Measurements from ENCODE around the gene FUZ. TPM values are rescaled to one million over a fixed set of nuclear protein-coding genes. Genes with fewer than 3 reads are reported as not detected.
A peak's percentile ranks its signal among the peaks of the same experiment; 100 is the strongest.

FUZ gene
- polyA plus RNA-seq, 4 donors: 4.1 to 21.0 (median 10.0) TPM

- Histone ChIP-seq H3K4me1 (ENCODE audit: control insufficient read depth in 3 of 3, insufficient read depth in 2 of 3, low read depth in 1 of 3, low read length in 2 of 3) (peaks cover 0 to 7% (median 0%) of the 10 kb centered on the region in 3 donors), H3K27ac (ENCODE audit: low read depth in 1 of 3, low read length in 2 of 3) (no peak overlapping the region), H3K9me3 (ENCODE audit: control insufficient read depth in 2 of 2, insufficient read depth in 1 of 2, low read depth in 1 of 2, low read length in 1 of 2) (peaks cover 0 to 10% of the 10 kb centered on the region in 2 donors), H3K4me3 (ENCODE audit: low read depth in 1 of 3, low read length in 3 of 3) (no peak overlapping the region), H3K27me3 (ENCODE audit: control insufficient read depth in 3 of 3, insufficient read depth in 3 of 3, low read length in 3 of 3) (no peaks in the 10 kb centered on the region), H3K36me3 (ENCODE audit: control insufficient read depth in 3 of 3, insufficient read depth in 2 of 3, low read depth in 1 of 3, low read length in 3 of 3) (peaks cover 10 to 58% (median 11%) of the 10 kb centered on the region in 3 donors)
- no peak for FAIRE-seq
- WGBS, 3 donors: 90 to 99% (median 98%) methylated on average over 6 to 7 of the region's 7 CpGs
- no peak for DNase-seq
These were observed 31.7 kb downstream of the FUZ start for GRCh38 chr19:49781394-49781793.

- Histone ChIP-seq H3K4me1 (ENCODE audit: control insufficient read depth in 3 of 3, insufficient read depth in 2 of 3, low read depth in 1 of 3, low read length in 2 of 3) (peaks cover 0 to 7% (median 0%) of the 10 kb centered on the region in 3 donors), H3K4me3 (ENCODE audit: low read depth in 1 of 3, low read length in 3 of 3) (no peak overlapping the region), H3K36me3 (ENCODE audit: control insufficient read depth in 3 of 3, insufficient read depth in 2 of 3, low read depth in 1 of 3, low read length in 3 of 3) (peaks cover 10 to 58% (median 11%) of the 10 kb centered on the region in 3 donors), H3K27me3 (ENCODE audit: control insufficient read depth in 3 of 3, insufficient read depth in 3 of 3, low read length in 3 of 3) (no peaks in the 10 kb centered on the region), H3K27ac (ENCODE audit: low read depth in 1 of 3, low read length in 2 of 3) (no peak overlapping the region), H3K9me3 (ENCODE audit: control insufficient read depth in 2 of 2, insufficient read depth in 1 of 2, low read depth in 1 of 2, low read length in 1 of 2) (peaks cover 0 to 10% of the 10 kb centered on the region in 2 donors)
- DNase-seq (no peak), FAIRE-seq (no peak)
- WGBS, 3 donors: 88 to 95% (median 92%) methylated on average over 8 of the region's 8 CpGs
These were observed 32.2 kb downstream of the FUZ start for GRCh38 chr19:49780861-49781260.

GRCh38 chr19:49779731-49780555 is 33.1 kb downstream of the FUZ start:
- Histone ChIP-seq H3K27me3 (ENCODE audit: control insufficient read depth in 3 of 3, insufficient read depth in 3 of 3, low read length in 3 of 3) (no peaks in the 10 kb centered on the region), H3K4me1 (ENCODE audit: control insufficient read depth in 3 of 3, insufficient read depth in 2 of 3, low read depth in 1 of 3, low read length in 2 of 3) (peaks cover 0 to 7% (median 0%) of the 10 kb centered on the region in 3 donors), H3K9me3 (ENCODE audit: control insufficient read depth in 2 of 2, insufficient read depth in 1 of 2, low read depth in 1 of 2, low read length in 1 of 2) (peaks cover 0 to 10% of the 10 kb centered on the region in 2 donors), H3K27ac (ENCODE audit: low read depth in 1 of 3, low read length in 2 of 3) (no peak overlapping the region), H3K36me3 (ENCODE audit: control insufficient read depth in 3 of 3, insufficient read depth in 2 of 3, low read depth in 1 of 3, low read length in 3 of 3) (peaks cover 6 to 55% (median 8%) of the 10 kb centered on the region in 3 donors), H3K4me3 (ENCODE audit: low read depth in 1 of 3, low read length in 3 of 3) (no peak overlapping the region)
- DNase-seq (no peak), FAIRE-seq (no peak)
- 82 to 91% (median 89%) methylated on average over 11 of the region's 11 CpGs for WGBS, 3 donors

- Histone ChIP-seq H3K4me3 (ENCODE audit: low read depth in 1 of 3, low read length in 3 of 3) (no peak overlapping the region), H3K27ac (ENCODE audit: low read depth in 1 of 3, low read length in 2 of 3) (no peak overlapping the region), H3K27me3 (ENCODE audit: control insufficient read depth in 3 of 3, insufficient read depth in 3 of 3, low read length in 3 of 3) (no peaks in the 10 kb centered on the region), H3K9me3 (ENCODE audit: control insufficient read depth in 2 of 2, insufficient read depth in 1 of 2, low read depth in 1 of 2, low read length in 1 of 2) (no peaks in the 10 kb centered on the region), H3K36me3 (ENCODE audit: control insufficient read depth in 3 of 3, insufficient read depth in 2 of 3, low read depth in 1 of 3, low read length in 3 of 3) (peaks cover 0 to 46% (median 2%) of the 10 kb centered on the region in 3 donors), H3K4me1 (ENCODE audit: control insufficient read depth in 3 of 3, insufficient read depth in 2 of 3, low read depth in 1 of 3, low read length in 2 of 3) (peaks cover 0 to 10% (median 0%) of the 10 kb centered on the region in 3 donors)
- FAIRE-seq (no peak), DNase-seq (no peak)
- WGBS, 3 donors: 91 to 99% (median 92%) methylated on average over 6 of the region's 6 CpGs
These were observed 36.7 kb downstream of the FUZ start for GRCh38 chr19:49776371-49776764.

- no peak overlapping the region for H3K4me3 ChIP-seq (ENCODE audit: low read depth in 1 of 3, low read length in 3 of 3)
- H3K36me3 ChIP-seq (ENCODE audit: control insufficient read depth in 3 of 3, insufficient read depth in 2 of 3, low read depth in 1 of 3, low read length in 3 of 3): peaks cover 0 to 45% (median 2%) of the 10 kb centered on the region in 3 donors
- DNase-seq (no peak), FAIRE-seq (no peak)
- H3K27ac ChIP-seq (ENCODE audit: low read depth in 1 of 3, low read length in 2 of 3): no peak overlapping the region
- H3K27me3 ChIP-seq (ENCODE audit: control insufficient read depth in 3 of 3, insufficient read depth in 3 of 3, low read length in 3 of 3): no peaks in the 10 kb centered on the region
- 92 to 96% (median 94%) methylated on average over 20 of the region's 20 CpGs for WGBS, 3 donors
- peaks cover 0 to 8% (median 0%) of the 10 kb centered on the region in 3 donors for H3K4me1 ChIP-seq (ENCODE audit: control insufficient read depth in 3 of 3, insufficient read depth in 2 of 3, low read depth in 1 of 3, low read length in 2 of 3)
- H3K9me3 ChIP-seq (ENCODE audit: control insufficient read depth in 2 of 2, insufficient read depth in 1 of 2, low read depth in 1 of 2, low read length in 1 of 2): no peaks in the 10 kb centered on the region
These were observed 37.2 kb downstream of the FUZ start for GRCh38 chr19:49775742-49776370.

GRCh38 chr19:49774969-49775368 is 38.1 kb downstream of the FUZ start:
- Histone ChIP-seq H3K4me1 (ENCODE audit: control insufficient read depth in 3 of 3, insufficient read depth in 2 of 3, low read depth in 1 of 3, low read length in 2 of 3) (peaks cover 0 to 8% (median 0%) of the 10 kb centered on the region in 3 donors), H3K27ac (ENCODE audit: low read depth in 1 of 3, low read length in 2 of 3) (no peak overlapping the region), H3K27me3 (ENCODE audit: control insufficient read depth in 3 of 3, insufficient read depth in 3 of 3, low read length in 3 of 3) (no peaks in the 10 kb centered on the region), H3K9me3 (ENCODE audit: control insufficient read depth in 2 of 2, insufficient read depth in 1 of 2, low read depth in 1 of 2, low read length in 1 of 2) (no peaks in the 10 kb centered on the region), H3K36me3 (ENCODE audit: control insufficient read depth in 3 of 3, insufficient read depth in 2 of 3, low read depth in 1 of 3, low read length in 3 of 3) (peaks cover 0 to 45% (median 2%) of the 10 kb centered on the region in 3 donors), H3K4me3 (ENCODE audit: low read depth in 1 of 3, low read length in 3 of 3) (no peak overlapping the region)
- FAIRE-seq (no peak), DNase-seq (no peak)
- 94 to 98% (median 95%) methylated on average over 8 of the region's 8 CpGs for WGBS, 3 donors

GRCh38 chr19:49773663-49774350 is 39.3 kb downstream of the FUZ start:
- Histone ChIP-seq H3K27me3 (ENCODE audit: control insufficient read depth in 3 of 3, insufficient read depth in 3 of 3, low read length in 3 of 3) (no peaks in the 10 kb centered on the region), H3K36me3 (ENCODE audit: control insufficient read depth in 3 of 3, insufficient read depth in 2 of 3, low read depth in 1 of 3, low read length in 3 of 3) (peaks cover 0 to 46% (median 2%) of the 10 kb centered on the region in 3 donors), H3K4me1 (ENCODE audit: control insufficient read depth in 3 of 3, insufficient read depth in 2 of 3, low read depth in 1 of 3, low read length in 2 of 3) (peaks cover 0 to 8% (median 0%) of the 10 kb centered on the region in 3 donors), H3K4me3 (ENCODE audit: low read depth in 1 of 3, low read length in 3 of 3) (no peak overlapping the region), H3K27ac (ENCODE audit: low read depth in 1 of 3, low read length in 2 of 3) (no peak overlapping the region), H3K9me3 (ENCODE audit: control insufficient read depth in 2 of 2, insufficient read depth in 1 of 2, low read depth in 1 of 2, low read length in 1 of 2) (no peaks in the 10 kb centered on the region)
- 78 to 84% (median 82%) methylated on average over 8 of the region's 8 CpGs for WGBS, 3 donors
- FAIRE-seq (no peak), DNase-seq (no peak)

- Histone ChIP-seq H3K27ac (ENCODE audit: low read depth in 1 of 3, low read length in 2 of 3) (no peak overlapping the region), H3K4me3 (ENCODE audit: low read depth in 1 of 3, low read length in 3 of 3) (no peak overlapping the region), H3K36me3 (ENCODE audit: control insufficient read depth in 3 of 3, insufficient read depth in 2 of 3, low read depth in 1 of 3, low read length in 3 of 3) (peaks cover 0 to 41% (median 2%) of the 10 kb centered on the region in 3 donors), H3K4me1 (ENCODE audit: control insufficient read depth in 3 of 3, insufficient read depth in 2 of 3, low read depth in 1 of 3, low read length in 2 of 3) (peaks cover 0 to 11% (median 2%) of the 10 kb centered on the region in 3 donors), H3K9me3 (ENCODE audit: control insufficient read depth in 2 of 2, insufficient read depth in 1 of 2, low read depth in 1 of 2, low read length in 1 of 2) (no peaks in the 10 kb centered on the region), H3K27me3 (ENCODE audit: control insufficient read depth in 3 of 3, insufficient read depth in 3 of 3, low read length in 3 of 3) (no peaks in the 10 kb centered on the region)
- 80 to 88% (median 81%) methylated on average over 10 of the region's 10 CpGs for WGBS, 3 donors
- no peak for FAIRE-seq
- peak in 1 of 2 donors; percentile 18 for DNase-seq
These were observed 40.2 kb downstream of the FUZ start for GRCh38 chr19:49772850-49773432.

All from small intestine (tissue), 7 donors.